Eye (tissue), 1 donor: Measurements from ENCODE around the gene STEAP2.
"Not testable (repeated sequence)": the region's sequence is repeated elsewhere in the genome, so short reads cannot be mapped to it uniquely, and the experiment has no call there.

ENCODE experiments used
- DNase-seq: peaks from one replicate; pipeline ENCODE4 v3.0.0-alpha.2; 2015

The STEAP2 gene

GRCh38 chr7:90211391-90212148, at the start of gene STEAP2:
STEAP2 (plus strand) TSS chr7:90211740; CDS start chr7:90225083, 13,343 bp downstream.
- peak; percentile 96 for DNase-seq

DNA sequence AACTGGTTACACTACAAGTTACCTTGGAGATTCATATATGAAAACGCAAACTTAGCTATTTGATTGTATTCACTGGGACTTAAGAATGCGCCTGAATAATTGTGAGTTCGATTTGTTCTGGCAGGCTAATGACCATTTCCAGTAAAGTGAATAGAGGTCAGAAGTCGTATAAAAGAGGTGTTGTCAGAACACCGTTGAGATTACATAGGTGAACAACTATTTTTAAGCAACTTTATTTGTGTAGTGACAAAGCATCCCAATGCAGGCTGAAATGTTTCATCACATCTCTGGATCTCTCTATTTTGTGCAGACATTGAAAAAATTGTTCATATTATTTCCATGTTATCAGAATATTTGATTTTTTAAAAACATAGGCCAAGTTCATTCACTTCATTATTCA, 48.0 kb upstream of the STEAP2 start:
- DNase-seq: peak; percentile 46

- DNase-seq: no peak
Measured at GRCh38 chr7:90165724-90166123, 45.8 kb upstream of the STEAP2 start.

DNA sequence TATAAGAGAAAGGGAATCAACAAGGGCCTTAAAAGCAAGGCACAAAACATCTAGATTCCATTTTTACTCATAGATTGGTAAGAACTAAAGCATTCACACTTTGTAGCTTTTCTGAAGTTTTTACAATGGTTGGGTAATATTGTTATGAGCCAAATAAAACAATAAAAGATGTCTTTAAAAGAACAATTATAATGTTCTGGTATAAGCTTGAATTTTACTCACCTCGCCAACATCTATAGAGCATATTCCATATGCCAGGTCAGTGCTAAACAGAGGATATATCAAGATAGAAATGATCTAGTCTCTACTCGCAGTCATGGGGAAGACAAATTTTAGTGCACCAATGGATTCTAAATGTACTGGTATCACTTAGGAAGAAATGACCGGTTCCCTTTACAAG, 45.4 kb upstream of the STEAP2 start:
- DNase-seq: no peak

DNA sequence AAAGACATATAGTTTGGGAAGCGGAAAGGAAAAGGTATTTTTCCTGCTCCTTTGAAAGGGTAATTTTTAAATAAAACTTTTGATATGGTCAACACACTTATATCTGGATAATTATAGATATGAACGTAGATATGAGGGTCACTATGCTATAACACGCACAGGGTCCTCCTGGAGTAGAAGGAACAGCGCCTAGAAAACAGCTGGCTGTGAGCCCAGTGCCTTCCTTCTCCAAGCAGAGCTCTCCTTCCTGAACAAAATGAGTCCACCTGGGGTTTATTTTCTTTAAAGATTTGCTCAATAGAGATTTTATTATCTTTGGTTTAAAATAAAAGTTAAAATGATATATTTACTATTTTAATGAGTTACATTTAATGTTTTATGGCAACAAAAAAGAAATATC, 44.2 kb upstream of the STEAP2 start:
- no peak for DNase-seq

DNA sequence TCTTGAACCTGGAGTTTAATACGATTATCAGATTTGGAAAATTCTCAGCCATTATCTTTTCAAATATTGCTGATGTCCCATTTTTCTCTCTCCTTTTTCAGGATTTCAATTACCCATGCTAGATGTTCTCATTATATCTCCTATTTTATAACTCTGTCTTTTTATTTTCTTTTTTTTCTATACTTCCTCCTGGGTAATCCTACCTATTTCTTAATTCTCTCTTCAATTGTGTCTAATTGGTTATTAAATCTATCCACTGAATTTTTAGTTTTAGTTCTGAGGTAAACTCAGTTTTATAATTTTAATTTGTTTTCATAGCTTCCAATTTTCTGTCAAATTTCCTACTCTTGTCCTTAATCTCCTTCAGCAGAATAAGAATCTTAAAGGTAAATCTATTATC, 41.6 kb upstream of the STEAP2 start:
- DNase-seq: no peak

DNA sequence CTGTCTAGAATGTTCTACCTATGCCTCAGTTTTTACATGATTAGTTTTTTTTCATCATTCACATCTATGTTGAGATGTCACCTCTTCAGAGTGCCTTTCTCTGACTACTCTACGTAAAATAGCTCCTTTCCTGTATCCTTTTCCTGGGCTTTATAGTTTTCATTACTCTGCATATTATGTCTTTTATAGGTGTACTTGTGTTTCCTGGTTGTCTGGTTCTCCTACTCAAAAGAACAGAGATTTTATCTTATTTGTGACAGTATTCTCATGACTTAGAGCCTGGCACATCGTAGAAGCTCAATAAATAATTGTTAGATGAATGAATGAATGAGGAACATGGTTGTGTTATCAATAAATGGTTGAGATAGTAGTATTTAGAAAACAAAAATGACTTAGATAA, 39.4 kb upstream of the STEAP2 start:
- DNase-seq: no peak

DNA sequence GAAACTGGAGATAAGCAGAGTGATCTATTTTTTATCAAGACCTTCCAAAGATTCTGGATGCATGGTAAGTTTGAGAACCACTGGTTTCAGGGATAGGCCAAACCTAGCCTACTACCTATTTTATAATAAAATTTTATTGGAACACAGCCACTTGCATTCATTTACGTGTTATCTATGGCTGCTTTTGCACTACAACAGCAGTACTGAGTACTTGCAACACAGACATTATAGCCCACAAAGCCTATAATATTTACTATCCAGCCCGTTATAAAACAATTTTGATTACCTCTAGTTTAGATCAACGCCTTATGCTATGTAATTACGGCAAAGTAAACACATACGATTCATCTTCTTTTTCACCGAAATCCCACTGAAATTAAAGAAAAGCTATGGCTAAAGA, 38.9 kb upstream of the STEAP2 start:
- no peak for DNase-seq

DNA sequence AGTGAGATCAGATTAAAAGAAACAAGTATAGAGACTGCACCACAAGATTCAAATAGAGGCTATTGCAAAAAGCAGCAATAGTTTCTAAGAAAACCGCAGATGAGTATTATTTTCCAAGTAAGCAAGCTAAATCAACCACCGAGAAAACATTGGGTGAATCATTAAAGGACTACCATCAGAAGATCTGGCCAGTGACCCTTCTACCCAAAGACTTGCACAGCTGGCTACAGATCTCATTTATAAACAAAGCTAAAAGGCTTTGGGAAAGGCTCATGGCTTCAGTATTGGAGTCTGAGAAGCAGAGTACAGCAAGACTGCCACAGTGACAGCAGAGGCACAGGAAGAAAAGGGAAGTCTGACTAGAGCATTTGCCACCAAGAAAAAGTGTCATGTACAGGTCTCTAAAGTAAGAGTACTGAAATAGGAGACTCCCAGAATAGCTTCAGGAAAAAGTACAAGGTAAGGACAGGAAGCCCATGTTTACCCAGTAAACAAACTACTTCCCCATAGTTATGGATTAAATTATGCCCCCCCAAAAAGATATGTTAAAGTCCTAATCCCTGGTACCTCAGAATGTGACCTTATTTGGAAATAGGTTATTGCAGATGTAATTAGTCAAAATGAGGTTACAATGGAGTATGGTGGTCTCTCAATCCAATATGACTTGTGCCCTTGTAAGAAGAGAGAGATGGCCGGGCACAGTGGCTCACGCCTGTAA, 38.3 kb upstream of the STEAP2 start:
- DNase-seq: no peak

DNA sequence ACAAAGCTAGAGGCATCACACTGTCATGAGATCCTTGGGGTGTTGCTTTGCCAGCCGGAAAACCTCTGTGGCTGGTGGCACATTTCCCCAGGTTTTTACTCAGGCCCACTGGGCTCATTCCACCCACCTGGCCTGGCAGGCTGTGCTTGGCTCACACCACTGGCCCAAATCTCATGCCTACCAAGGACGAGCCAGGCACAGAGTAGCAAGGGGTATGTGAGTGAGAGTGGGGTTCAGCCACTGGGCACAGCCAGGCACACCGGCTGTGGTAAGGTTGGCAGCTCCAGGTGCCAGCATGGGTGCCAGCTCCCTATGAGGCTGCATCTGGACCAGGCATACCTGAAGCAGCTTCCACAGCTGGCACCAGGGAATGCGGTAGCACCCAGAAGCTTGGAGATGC, 35.9 kb upstream of the STEAP2 start:
- no peak for DNase-seq

- no peak for DNase-seq
Measured at GRCh38 chr7:90176195-90176594, 35.3 kb upstream of the STEAP2 start.

DNA sequence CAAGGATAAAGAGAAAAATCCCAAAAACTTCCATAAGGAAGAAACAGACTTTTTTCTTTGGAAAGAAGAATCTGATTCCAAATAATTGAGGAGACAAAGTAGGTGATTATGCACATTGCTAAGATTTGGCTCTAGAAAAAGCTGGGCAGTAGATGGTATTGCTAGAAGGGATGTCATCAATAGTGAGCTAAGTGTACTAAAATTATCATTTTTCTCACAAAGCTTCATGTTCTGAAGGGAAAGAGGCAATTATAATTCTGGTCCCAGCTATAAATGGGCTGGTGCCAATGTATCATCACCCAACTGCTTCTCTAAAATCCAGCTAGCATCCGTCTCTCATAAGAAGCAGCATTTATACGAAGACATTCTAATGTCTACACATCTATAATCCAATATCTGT, 33.4 kb upstream of the STEAP2 start:
- DNase-seq: no peak

DNA sequence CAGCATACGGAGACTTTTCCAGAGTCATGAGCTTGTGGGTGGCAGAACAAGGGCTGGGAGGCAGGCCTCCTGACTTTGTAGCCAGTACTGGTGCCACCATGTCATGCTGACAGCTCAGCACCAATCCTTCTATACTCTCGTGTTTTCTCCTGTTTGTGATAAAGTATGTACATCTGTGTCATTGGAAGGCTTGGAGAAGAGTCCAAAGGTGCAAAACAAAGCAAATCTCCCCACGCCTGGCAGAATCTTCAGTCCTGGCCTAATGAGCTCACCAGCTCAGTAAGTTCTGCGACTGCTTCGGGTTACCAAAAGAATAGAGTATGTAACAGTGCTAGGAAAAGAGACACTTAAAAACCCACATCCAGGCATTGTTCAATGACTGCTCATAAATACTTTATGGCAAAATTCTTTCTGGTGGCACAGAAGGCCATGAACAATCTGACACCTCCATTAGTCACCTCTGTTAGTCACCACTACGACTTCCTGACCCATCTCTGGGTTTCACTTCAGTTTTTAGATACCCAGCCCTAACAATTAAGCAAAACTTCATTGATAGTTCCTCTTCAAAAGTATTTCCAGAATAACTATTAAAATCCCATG, 32.8 kb upstream of the STEAP2 start:
- no peak for DNase-seq

DNA sequence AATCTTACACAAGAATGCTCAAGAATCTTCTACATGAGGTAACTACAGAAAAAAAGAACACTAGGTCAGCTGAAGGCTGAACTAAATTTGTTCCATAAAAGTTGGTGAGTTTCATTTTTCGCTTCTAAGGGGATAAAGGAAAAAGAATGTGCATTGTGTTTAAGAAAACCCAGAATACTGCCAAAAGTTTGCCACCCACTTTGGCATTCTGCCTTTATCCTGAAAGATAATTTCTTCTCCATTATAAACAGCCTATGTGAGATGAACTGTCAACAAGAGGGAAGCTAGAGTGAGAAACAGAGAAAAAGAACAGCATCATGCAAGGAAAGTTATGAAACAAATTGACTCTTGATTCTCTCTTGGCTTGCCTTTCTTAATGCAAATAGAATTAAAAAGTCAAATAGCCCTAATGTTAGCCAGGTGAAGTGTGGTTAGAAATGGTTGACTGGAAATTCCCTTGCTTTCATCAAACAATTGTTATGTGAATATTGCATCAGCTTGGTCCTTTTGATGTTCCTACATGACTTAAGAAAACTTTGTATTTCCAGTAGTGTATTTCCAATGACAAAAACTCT, 31.4 kb upstream of the STEAP2 start:
- DNase-seq: no peak

DNA sequence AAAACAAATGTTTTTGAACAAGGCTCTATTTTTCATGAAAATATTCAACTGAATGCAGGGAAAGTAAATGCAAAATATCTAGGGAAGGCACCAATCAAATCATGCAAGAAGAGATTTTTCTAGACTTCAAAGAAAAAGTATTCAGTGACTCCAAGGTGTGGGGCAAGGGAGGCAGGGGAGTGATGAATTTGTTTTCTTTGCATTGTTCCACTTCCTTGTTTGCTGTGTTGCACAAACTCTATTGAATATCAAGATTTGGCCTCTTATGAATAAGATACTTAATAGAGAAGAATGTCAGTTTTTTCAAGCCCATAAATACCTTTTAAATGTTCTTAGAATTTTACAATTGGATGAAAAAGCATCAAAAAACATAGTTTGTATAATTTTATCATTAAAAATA, 30.9 kb upstream of the STEAP2 start:
- DNase-seq: no peak

GRCh38 chr7:90181485-90181884, 30.1 kb upstream of the STEAP2 start:
- no peak for DNase-seq

- DNase-seq: not testable (repeated sequence)
Measured at GRCh38 chr7:90186290-90186689, 25.2 kb upstream of the STEAP2 start.

DNA sequence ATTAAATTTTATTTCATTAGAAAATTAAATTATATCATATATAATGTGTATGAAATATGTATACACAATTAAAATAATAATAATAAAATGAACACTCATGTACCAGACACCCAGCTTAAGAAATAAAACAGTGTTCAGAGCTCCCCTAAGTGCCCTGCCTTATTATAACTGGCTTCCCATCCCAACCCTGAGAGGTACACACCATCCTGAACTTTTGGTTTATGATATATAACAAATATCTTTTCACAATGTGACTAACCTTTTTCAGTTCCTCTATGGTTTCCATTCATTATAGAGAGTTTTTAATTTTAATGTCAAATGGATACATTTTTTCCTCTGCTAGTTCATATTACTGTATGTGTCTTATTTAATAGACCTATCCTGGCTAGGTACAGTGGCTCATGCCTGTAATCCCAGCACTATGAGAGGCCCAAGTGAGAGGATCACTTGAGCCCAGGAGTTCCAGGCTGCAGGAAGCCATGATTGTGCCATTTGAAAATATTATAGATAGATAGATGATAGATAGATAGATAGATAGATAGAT, 24.0 kb upstream of the STEAP2 start:
- no peak for DNase-seq

- DNase-seq: no peak
Measured at GRCh38 chr7:90188281-90188680, 23.3 kb upstream of the STEAP2 start.

DNA sequence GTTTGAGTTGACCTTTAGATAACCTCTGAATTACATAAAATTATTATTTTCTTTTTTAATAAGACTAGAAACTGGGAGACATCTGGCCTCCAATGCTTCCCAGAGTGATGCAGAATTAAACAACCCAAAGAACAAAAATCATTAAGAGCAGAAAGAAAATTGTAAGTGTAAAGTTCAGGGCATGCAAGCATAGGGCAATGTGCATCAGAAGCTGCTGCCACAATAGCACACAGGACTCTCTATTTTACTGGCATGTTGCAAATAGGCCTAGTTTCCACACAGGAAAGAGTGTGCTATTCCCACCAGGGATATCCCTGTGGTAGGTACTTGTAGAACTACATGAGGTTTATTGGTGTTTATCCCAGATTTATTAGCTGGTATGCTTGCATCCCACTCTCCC, 20.5 kb upstream of the STEAP2 start:
- no peak for DNase-seq

DNA sequence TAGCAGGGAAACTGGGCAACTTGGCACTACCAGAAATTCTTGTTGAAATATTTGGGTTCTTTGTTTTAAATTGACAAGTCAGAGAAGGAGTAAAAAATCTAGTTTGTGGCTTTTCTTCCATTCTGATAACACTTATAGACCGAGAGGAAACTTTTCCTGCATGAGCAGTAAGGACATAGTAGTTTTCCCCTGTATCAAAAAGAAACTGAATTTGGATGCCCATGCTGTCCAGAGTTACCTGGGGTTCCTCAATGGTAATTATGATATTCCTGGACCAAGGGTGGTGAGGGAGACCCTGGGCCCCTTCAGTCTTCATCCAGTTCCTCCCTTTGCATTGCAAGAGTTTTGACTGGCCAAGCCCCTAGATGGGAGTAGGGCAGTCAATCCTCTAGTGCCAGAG, 19.9 kb upstream of the STEAP2 start:
- no peak for DNase-seq

DNA sequence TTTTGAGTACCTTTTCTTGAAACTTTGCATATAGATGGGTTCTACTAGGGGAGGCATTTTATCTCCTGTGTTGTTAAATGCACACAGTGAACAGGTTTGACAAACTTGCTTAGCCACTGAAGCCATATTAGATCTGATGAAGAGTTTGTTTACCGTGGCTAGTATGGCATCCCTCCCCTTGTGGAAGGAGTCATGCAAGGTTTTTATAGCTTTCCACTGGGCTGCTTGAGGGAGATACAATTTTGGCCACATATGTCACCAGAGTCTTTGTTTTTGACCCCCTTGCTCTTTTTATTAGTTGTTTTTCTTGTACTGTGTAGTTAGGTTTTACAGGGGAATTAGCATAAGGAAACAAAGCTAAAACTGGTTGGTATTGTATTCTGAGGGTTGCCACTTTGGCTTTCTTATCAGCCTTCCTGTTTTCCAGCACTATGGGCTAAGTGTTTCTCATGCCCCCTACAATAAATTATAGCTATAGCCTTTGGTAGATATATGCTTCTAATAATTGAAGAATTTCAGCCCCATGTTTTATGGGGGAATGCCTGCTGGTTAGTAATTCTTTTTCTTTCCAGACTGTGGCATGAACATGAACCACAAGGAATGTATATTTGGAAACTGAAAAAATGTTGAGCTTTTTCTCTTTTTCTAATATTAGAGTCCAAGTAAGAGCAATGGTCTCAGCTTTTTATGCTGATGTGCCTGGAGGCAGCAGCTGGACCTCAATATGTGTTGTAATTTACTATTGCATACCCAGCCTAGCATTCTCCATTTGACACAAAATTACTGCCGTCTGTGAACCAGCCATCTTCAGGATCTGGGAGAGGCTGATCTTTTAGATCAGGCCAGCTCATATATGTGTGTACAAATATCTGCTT, 18.4 kb upstream of the STEAP2 start:
- no peak for DNase-seq
